Right cardiac atrium (tissue), 5 donors: Measurements from ENCODE around the gene FBXL15. TPM values are rescaled to one million over a fixed set of nuclear protein-coding genes. Genes with fewer than 3 reads are reported as not detected.

Source experiments
- ATAC-seq, 2 donors: fragments of 200-7000 bp; cut with Tn5 transposase; one replicate each; pipeline versions ENCODE4 v1.8.0 to v1.9.1; 2020; ENCODE audit warnings: moderate library complexity in 2 of 2, mild to moderate bottlenecking in 1 of 2
- DNase-seq, 3 donors: peaks; one replicate each; pipeline ENCODE4 v3.0.0-alpha.2; 2020
- H3K27ac ChIP-seq: one replicate; pipeline ENCODE4 v1.5.1; 2013; ENCODE audit warnings: mild to moderate bottlenecking, low read length, control low read depth, moderate library complexity
- H3K27me3 ChIP-seq: one replicate; pipeline ENCODE4 v1.6.1; 2013; ENCODE audit not compliant: control insufficient read depth, insufficient read depth
- H3K4me1 ChIP-seq: one replicate; pipeline ENCODE4 v1.6.1; 2013; ENCODE audit warnings: low read length; ENCODE audit not compliant: control insufficient read depth, insufficient read depth
- H3K4me3 ChIP-seq: one replicate; pipeline ENCODE4 v1.5.1; 2013; ENCODE audit warnings: low read length, control low read depth
- H3K9me3 ChIP-seq: one replicate; pipeline ENCODE4 v1.6.1; 2013; ENCODE audit warnings: low read length; ENCODE audit not compliant: control insufficient read depth
- WGBS: extraction: QIAGEN DNeasy Blood & Tissue Kit; methylation state at CpG from one replicate; pipeline ENCODE4 v1.1.7; 2013; 5-methylcytosine and 5-hydroxymethylcytosine counted together
- intact Hi-C, 4 donors: fragments of 100-400 bp; cut with DNase I; formaldehyde crosslinking; loops; one replicate each; pipeline versions ENCODE4 v1.11.0 to v1.14.0; 2022 to 2023
- polyA plus RNA-seq: library from polyadenylated mRNA; stranded (reverse); fragments of 200-250 nt; gene quantifications from one replicate; pipeline ENCODE4 v1.2.3, GENCODE V29; 2013
- total RNA-seq, 4 donors: library from RNA; stranded (reverse); fragmentation: NEBNext Ultra II Directional; extraction: Animal tissue kit (Norgen Biotek cat#: 25700); gene quantifications; one replicate each; pipeline ENCODE4 v1.2.1, GENCODE V29; 2021
- donor health status: healthy with polysubstance abuse.
- donor health status: DM: no; HTN: yes; CAD: no.
- donor health status: DM: no; HTN: no; CAD: no.
- donor health status: DM: no; HTN: yes; CAD: no; lungs with severe emphysema.
- donor health status: DM: yes; HTN: yes; CAD: no.

FBXL15 gene
- total and polyA plus RNA-seq, 5 donors: 14.0 to 15.6 (median 14.4) TPM

GRCh38 chr10:102398172-102399020 is 22.2 kb upstream of the FBXL15 start:
- intact Hi-C loops: loop anchor here in 2 of 4 donors (5.0 to 10.0 kb wide), 3 partner anchors 171 to 186 kb away; partner anchors contain the start of gene ELOVL3 (in 1 of the 2)
- ATAC-seq (no peak), DNase-seq (peak in 2 of 3 donors; percentile 56 to 67)
- H3K9me3 ChIP-seq: no peaks in the 10 kb centered on the region
- peaks cover 2% of the 10 kb centered on the region for H3K4me1 ChIP-seq
- H3K27me3 ChIP-seq: no peaks in the 10 kb centered on the region
- H3K27ac ChIP-seq: no peak overlapping the region
- 86% methylated on average over 21 of the region's 21 CpGs for WGBS
- no peak overlapping the region for H3K4me3 ChIP-seq

- 4% methylated on average over 72 of the region's 72 CpGs for WGBS
- intact Hi-C loops: loop anchor here (5.0 to 10.0 kb wide), 4 partner anchors 78 to 185 kb away; partner anchors contain the start of gene ELOVL3 (in 1 of the 4)
Measured at GRCh38 chr10:102399217-102400021, 21.2 kb upstream of the FBXL15 start.

GRCh38 chr10:102400076-102400475 is 20.6 kb upstream of the FBXL15 start:
- no peak for ATAC-seq
- Histone ChIP-seq H3K9me3 (no peaks in the 10 kb centered on the region), H3K4me1 (peaks cover 2% of the 10 kb centered on the region), H3K27ac (no peak overlapping the region), H3K27me3 (no peaks in the 10 kb centered on the region), H3K4me3 (no peak overlapping the region)
- intact Hi-C loops: loop anchor here in 2 of 4 donors (5.0 to 10.0 kb wide), 2 partner anchors 77 to 185 kb away; no protein-coding TSS in a partner anchor
- WGBS: 84% methylated on average over 17 of the region's 17 CpGs
- DNase-seq: peak in 2 of 3 donors; percentile 56 to 70

More at GRCh38 chr10:102399217-102400021, 21.2 kb upstream of the FBXL15 start:
- Histone ChIP-seq H3K27me3 (no peaks in the 10 kb centered on the region), H3K9me3 (no peaks in the 10 kb centered on the region), H3K27ac (peak overlapping the region; percentile 28), H3K4me3 (peak overlapping the region; percentile 52), H3K4me1 (peaks cover 2% of the 10 kb centered on the region)
- DNase-seq: peak; percentile 91 to 97 (median 97)
- peak; percentile 75 to 79 for ATAC-seq

- intact Hi-C loops: loop anchor here in 2 of 4 donors (5.0 to 10.0 kb wide), 2 partner anchors 77 to 184 kb away; no protein-coding TSS in a partner anchor
- DNase-seq: peak in 2 of 3 donors; percentile 56 to 74
- H3K27ac ChIP-seq: no peak overlapping the region
- ATAC-seq: no peak
- H3K4me3 ChIP-seq: no peak overlapping the region
- 91% methylated on average over 22 of the region's 22 CpGs for WGBS
- H3K27me3 ChIP-seq: no peaks in the 10 kb centered on the region
- no peaks in the 10 kb centered on the region for H3K9me3 ChIP-seq
- H3K4me1 ChIP-seq: peaks cover 2% of the 10 kb centered on the region
Measured at GRCh38 chr10:102400598-102401341, 19.9 kb upstream of the FBXL15 start.

GRCh38 chr10:102401342-102401654 is 19.3 kb upstream of the FBXL15 start:
- 92% methylated on average over 8 of the region's 8 CpGs for WGBS
- Histone ChIP-seq H3K4me1 (peaks cover 1% of the 10 kb centered on the region), H3K27ac (no peak overlapping the region), H3K4me3 (no peak overlapping the region), H3K27me3 (no peaks in the 10 kb centered on the region), H3K9me3 (no peaks in the 10 kb centered on the region)
- DNase-seq (peak in 1 of 3 donors; percentile 43), ATAC-seq (no peak)
- intact Hi-C loops: loop anchor here in 2 of 4 donors (5.0 to 10.0 kb wide), 2 partner anchors 76 to 184 kb away; no protein-coding TSS in a partner anchor

GRCh38 chr10:102401735-102402511 is 18.7 kb upstream of the FBXL15 start:
- WGBS: 86% methylated on average over 18 of the region's 18 CpGs
- intact Hi-C loops: loop anchor here in 2 of 4 donors (5.0 to 10.0 kb wide), 2 partner anchors 75 to 183 kb away; no protein-coding TSS in a partner anchor
- Histone ChIP-seq H3K4me3 (no peak overlapping the region), H3K27ac (no peak overlapping the region), H3K4me1 (no peaks in the 10 kb centered on the region), H3K9me3 (no peaks in the 10 kb centered on the region), H3K27me3 (no peaks in the 10 kb centered on the region)
- ATAC-seq (no peak), DNase-seq (peak in 1 of 3 donors; percentile 56)

GRCh38 chr10:102402512-102402896 is 18.1 kb upstream of the FBXL15 start:
- no peaks in the 10 kb centered on the region for H3K27me3 ChIP-seq
- WGBS: 87% methylated on average over 5 of the region's 5 CpGs
- intact Hi-C loops: loop anchor here in 2 of 4 donors (5.0 to 10.0 kb wide), 2 partner anchors 75 to 182 kb away; no protein-coding TSS in a partner anchor
- no peak for ATAC-seq
- H3K4me3 ChIP-seq: no peak overlapping the region
- no peaks in the 10 kb centered on the region for H3K4me1 ChIP-seq
- no peaks in the 10 kb centered on the region for H3K9me3 ChIP-seq
- no peak for DNase-seq
- no peak overlapping the region for H3K27ac ChIP-seq

GRCh38 chr10:102403115-102403514 is 17.5 kb upstream of the FBXL15 start:
- no peak overlapping the region for H3K27ac ChIP-seq
- no peaks in the 10 kb centered on the region for H3K27me3 ChIP-seq
- no peak overlapping the region for H3K4me3 ChIP-seq
- ATAC-seq (no peak), DNase-seq (no peak)
- no peaks in the 10 kb centered on the region for H3K4me1 ChIP-seq
- H3K9me3 ChIP-seq: no peaks in the 10 kb centered on the region
- intact Hi-C loops: loop anchor here in 2 of 4 donors (5.0 to 10.0 kb wide), 2 partner anchors 74 to 182 kb away; no protein-coding TSS in a partner anchor
- WGBS: 88% methylated on average over 13 of the region's 13 CpGs

GRCh38 chr10:102404361-102405107 is 16.1 kb upstream of the FBXL15 start:
- intact Hi-C loops: loop anchor here in 2 of 4 donors (5.0 to 10.0 kb wide), 2 partner anchors 73 to 180 kb away; no protein-coding TSS in a partner anchor
- Histone ChIP-seq H3K27ac (no peak overlapping the region), H3K4me1 (no peaks in the 10 kb centered on the region), H3K4me3 (no peak overlapping the region), H3K27me3 (no peaks in the 10 kb centered on the region), H3K9me3 (no peaks in the 10 kb centered on the region)
- DNase-seq: peak in 1 of 3 donors; percentile 41
- WGBS: 89% methylated on average over 17 of the region's 17 CpGs
- no peak for ATAC-seq
